GM19043 (cell line): ENCODE measurements around the gene HDHD5.
"Not testable (repeated sequence)": the region's sequence is repeated elsewhere in the genome, so short reads cannot be mapped to it uniquely, and the experiment has no call there.

ENCODE experiments used
- ATAC-seq: cut with Tn5 transposase; IDR thresholded peaks from one replicate; pipeline ENCODE4 v1.9.1; 2021; ENCODE audit warnings: low read depth; ENCODE audit not compliant: unreplicated experiment

HDHD5 gene

DNA sequence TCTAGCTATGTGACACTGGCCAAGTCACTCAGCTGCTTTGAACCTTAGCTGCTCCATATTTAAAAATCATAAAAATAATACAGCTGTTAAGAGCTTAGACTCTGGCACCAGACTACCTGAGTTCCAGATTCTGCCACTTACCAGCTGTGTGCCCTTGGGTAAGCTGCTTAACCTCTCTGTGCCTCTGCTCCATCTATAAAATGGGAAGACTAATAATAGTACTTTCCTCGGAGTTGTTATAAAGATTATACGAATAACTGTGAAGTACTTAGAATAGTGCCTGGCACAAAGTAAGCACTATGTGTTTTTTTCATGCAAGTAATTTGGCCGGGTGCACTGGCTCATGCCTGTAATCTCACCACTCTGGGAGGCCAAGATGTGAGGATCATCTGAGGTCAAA lies 1.4 kb downstream of the HDHD5 start:
- ATAC-seq: no peak

DNA sequence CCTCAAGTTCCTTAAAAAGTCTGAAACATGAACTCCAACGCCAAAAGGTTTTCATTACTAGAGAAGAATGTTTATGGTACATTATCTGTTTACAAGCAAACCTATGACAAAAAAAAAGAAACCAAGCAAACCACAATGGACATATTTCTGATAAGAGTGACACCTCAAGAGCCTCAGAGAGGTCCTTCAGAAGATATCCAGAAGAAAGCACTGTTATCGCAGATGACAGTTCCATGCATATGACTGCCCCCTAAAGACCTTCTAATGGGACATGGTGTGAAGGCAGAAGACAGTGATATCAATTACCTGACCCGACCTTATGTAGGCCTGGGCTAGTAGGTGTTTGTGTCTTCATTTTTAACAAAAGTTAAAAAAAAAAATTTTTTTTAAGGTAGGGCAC lies 3.1 kb downstream of the HDHD5 start:
- ATAC-seq: no peak

DNA sequence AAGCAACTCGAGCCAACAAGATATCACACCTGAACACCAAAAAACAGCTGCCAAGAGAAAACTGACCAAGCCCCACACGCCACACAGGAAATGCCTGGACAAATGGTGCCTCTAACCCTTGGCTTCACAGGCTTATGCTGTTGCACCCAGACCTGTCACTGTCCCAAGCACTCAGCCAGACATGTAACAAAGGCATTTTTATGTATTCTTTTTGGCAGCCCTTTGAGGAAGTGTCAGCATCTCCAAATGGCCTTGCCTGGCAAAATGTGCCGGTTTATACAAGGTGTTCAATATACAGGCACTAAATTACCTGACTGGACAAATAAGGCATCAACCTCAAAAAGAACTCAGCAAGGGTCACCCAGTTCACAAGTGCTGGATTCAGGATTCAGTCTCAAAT lies 6.1 kb downstream of the HDHD5 start:
- ATAC-seq: no peak

DNA sequence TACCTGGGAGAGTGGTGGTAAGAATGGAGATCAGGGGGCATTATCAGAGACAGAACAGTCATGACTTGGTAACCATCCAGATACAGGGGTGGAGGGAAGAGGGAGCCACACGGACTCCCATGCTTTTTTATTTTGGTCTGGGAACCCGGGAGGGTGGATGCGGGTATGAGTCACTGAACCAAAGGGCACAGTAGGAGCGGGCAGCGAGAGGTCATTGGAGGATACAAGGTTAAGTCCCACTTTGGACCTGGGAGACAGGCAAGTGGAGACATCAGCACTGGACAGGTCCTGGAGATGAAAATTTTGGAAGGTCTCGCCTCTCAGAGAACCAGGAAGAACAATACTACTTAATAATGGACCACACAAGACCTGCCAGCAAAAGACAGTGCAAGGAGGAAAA lies 6.7 kb downstream of the HDHD5 start:
- ATAC-seq: no peak

DNA sequence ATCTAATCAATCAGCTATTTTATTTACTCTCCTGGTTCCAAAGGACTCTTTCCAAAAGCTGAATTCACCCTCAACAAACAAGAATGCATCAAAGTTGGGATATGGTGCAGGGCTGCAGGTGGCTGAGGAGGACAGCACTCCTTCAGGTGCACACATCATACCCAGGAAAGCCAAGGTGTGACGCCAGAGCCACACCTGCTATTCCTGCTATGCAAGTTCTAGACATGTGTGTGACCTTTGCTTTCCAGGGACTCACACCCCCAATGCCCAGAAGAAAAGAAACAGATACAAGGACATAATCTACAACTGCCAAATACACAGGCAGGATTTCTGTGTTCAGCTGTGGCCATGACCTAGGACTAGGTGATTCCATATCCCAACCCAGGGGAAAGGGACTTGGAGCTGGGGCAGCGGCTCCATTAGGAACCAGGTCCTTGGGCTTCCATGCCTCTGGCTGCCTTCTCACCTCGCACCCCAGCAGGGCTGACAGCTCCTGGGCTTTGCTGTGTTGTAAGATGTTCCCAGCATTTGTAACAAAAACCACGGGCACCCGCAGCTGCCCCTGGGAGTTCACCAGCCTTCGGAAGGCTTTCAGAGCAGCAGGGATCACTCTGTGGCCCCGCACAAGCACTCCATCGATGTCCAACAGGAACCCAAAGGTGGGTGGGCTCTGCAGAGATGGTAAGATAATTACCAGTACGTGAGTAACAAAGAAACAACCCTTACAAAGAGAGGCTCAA lies 9.8 kb downstream of the HDHD5 start:
- ATAC-seq: no peak

DNA sequence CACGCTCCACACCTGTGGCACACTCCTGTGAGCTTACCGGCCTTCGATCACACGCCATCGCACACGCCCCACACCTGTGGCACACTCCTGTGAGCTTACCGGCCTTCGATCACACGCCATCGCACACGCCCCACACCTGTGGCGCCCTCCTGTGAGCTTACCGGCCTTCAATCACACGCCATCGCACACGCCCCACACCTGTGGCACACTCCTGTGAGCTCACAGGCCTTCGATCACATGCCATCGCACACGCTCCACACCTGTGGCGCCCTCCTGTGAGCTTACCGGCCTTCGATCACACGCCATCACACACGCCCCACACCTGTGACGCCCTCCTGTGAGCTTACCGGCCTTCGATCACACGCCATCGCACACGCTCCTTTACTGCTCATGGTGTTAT lies 11.6 kb downstream of the HDHD5 start:
- not testable (repeated sequence) for ATAC-seq

DNA sequence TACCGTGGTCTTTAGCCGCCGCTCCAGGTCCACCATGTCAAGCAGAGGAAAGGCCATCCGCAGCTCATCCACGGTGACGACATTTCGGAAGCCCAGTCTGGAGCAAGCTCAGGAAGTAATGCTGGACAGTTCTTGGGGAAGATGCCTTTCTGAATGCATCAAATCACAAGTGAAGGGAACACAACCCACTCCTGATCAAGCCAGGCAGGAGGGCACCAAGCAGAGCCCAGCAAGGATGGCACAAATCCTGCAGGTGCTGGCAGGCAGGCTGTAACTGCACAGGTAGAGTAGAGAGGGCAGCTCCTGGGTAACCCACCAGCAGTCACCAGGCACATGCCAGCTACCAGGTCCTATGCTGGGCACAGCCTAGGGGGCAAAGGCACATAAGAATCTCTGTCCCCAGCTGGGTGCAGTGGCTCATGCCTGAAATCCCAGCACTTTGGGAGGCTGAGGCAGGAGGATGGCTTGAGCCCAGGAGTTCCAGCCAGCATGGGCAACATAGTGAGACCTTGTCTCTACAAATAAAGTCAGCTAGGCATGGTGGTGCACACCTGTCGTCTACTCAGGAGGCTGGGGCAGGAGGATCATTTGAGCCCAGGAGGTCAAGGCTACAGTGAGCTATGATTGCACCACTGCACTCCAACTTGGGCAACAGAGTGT lies 13.9 kb downstream of the HDHD5 start:
- no peak for ATAC-seq

DNA sequence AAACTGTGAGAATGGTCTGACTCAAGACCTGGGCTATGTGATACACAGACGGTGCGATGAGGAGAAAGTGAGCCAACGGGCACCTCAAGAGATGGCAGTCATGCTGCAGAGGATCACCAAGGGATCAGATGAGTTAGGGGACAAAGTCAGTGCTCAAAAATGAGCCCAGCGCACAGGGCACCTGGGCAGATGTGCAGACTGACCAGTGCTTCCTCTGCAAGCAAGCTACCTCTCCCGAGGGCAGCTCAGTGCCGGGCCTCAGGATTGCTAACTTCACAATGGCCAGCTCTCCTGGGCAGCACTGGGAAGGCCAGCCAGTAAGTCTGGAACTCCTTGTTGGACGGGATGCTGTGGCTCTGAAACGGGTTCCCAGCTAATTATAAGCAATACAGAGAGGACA lies 15.3 kb downstream of the HDHD5 start:
- no peak for ATAC-seq

DNA sequence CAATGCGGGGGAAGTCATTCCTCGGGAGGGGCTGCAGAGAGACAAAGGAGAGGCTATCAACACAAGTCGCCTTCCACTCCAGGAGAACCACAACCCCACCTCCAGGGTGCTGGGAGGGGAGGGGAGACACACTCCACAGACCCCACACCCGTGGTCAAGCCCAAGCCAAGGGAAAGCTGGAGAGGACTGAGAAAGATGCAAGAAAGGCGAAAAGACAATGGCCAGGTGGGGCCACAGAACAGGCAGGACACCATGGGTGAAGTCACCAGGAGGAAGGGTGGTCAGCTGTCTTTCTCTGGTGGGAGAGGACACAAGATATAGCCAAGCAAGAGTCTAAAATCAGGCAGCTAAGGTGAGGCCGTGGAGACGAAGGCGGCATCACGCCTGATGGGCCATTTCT lies 16.0 kb downstream of the HDHD5 start:
- no peak for ATAC-seq

DNA sequence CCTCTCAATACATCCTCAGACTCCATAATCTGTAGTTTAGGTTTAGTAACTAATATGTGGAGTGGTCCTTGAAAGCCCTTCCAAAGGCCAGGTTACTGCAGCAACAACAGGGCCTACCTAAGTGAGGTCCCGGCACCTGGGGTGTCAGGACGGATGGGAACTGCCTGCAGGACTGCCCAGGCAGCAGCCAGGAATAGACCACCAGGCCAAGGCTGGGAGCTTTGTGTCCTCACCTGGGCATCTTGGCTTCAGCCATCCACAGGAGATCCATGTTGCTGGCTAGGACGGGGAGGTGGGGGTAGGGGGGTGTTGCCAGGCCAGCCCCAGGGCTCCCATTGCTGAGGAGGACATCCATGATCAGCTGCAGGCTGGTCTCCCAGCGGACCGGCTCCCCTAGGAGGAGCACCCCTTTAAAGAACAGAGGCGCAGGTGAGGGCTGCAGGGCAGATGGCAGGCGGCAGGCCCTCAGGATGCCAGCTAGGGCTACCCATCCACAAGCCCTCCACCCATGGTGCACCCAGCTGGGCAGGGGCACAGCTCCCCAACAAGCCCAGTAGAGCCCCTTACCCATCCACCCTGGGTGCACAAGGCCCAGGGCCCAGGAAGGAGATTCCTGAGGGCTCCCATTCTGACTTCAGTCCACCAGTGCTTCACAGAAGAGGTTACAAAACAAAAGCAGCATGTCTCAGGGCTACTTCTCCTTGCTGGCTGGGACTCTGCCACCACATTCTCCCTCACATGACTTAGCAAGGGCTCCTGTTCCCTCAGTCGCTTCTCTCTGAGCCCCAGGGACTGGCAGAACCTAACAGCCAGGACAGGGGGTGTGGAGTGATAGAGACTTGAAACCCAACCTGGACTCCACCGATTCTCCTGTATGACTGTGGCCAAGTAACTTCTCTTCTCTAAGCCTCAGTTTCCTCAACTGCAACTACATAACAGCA lies 18.0 kb downstream of the HDHD5 start:
- ATAC-seq: no peak

DNA sequence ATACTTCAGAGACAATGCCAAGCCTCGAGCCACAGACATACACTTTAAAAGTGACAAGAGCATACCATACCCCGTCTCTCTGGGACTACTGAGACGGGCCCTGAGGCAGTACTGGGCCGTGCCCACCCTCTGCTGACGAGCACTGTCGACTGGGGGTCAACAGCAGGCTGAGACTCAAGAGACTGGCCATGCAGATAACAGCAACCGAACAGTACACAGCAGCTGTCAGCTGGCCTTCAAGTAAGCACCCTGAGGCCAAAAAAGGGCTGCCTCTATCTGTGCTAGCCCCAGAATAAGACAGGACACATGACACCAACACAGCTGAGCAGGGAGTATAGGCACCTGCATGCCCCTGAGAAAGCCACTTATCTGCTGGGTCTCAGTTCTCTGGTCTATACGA lies 19.1 kb downstream of the HDHD5 start:
- no peak for ATAC-seq

DNA sequence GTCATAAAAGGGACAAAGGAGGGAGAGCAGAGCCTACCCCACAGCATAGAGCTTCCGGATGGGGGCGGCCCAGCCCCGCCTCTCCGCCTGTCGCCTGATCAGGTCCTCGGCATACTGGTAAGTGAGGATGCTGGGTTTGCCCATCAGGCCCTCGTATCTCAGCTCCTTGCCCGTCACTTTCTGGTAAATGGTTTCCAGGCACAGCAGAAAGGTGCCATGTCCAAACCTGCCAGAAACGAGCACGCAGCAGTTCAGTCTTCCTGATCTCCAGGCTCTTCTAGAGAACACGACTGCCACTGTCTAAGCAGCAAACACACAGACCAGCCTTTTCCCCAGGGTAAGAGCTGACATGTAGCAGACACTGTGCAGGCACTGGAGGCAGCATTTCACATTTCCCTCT lies 20.6 kb downstream of the HDHD5 start:
- no peak for ATAC-seq

DNA sequence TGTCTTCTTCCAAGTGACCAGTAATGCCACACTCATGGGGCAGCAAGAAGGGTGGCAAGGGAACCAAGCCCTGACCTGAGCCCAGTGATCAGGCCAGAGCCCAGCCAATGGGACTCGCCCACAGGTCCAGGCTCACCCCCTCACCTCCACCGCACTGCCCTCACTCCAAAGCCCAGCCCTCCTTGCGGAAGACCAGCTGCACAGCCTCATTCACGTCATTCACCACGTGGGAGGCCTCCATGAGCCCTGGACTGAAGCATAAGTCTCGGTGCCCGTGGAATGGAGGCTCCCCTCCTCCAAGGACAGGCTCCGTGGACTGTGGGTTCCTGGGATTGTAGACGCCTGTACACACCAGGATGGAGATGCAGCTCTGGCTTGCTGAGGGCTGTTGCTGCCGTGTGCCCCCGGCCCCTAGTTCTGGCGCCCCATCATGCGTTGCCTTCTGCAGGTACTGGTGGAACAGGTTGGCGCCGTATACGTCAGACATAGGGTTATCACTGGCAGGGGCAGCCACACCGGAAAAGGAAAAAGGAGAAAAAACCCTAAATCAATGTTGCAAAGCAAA lies 21.1 kb downstream of the HDHD5 start:
- ATAC-seq: no peak

DNA sequence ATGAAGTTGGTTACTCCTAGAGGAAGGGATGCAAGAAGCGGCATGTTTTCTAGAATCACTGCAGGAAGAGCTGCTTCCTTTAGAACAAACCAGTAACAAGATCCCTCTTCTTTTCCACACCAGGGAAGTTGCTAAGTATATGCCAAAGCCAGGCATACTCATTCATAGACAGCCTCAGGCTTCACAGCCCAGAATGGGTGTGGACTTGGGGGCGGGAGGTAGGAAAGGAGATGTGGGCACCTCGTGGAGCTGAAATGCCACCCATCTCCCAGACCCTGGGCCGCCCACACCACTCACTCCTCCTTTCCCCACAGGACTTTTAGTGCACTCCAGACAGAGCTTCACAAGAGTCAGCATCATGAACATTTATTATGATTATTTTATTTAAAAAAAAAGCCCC lies 21.9 kb downstream of the HDHD5 start:
- ATAC-seq: no peak

DNA sequence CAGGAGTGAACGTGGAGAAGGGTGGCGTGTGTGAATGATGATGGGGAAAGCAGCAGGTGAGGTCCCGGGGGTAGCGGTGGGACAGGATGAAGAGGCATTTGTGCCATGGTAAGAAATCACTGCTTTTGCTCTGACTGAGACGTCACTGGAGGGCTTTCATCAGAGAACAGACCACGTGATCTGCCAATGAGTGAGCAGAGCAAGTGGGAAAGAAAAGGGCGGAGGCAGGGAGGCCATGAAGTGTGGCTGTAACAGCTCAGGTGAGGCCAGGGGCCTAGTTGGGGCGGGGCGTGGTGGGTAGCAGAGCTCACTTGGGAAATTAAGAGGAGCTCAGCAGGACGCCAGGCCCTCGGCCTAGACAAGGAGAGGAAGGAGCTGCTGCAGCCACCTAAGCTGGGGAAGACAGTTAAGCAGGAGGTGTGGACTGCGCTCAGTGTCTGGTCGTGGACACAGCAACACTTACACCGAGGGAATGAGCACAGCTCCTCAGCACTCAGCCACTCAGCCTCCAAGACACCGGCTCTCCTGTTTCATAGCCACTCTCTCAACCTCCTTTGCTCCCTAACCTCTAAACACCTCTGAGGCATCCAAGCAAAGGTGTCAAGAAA lies 23.8 kb downstream of the HDHD5 start:
- ATAC-seq: no peak

DNA sequence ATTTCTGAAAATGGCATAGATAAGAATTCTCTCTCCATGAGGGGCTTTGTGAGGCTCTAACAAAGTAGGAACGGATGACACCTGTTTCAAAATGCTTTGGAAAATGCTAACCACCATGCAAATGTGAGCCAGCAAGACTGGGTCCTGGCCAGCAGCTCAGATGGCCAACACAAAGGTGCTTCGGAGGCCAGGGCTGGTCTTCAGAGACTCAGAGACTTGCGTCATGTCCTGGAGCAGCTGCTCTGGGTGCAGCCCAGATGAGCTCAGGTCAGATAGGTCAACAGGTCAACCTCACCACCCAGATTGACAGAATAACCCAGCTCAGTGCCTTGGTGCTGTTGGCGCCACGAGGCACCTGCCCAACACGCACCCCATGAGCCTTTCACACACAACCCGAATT lies 25.9 kb downstream of the HDHD5 start:
- ATAC-seq: no peak

DNA sequence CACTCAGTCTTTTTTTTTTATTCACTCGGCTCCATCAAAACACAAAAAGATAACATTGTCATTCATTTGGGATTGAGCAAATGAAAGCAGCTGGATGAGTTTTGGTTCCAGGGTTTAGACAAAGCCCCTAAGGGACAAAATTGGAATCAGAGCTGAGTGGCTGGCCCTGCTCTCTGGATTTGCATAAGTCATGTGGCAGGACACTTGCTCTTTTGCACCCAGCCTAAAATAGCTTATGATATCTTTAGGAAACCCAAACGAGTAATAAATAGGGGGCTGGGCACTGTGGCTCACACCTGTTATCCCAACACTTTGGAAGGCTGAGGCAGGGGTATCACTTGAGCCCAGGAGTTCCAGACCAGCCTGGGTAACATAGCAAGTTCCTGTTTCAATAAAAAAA lies 27.0 kb downstream of the HDHD5 start:
- ATAC-seq: no peak

DNA sequence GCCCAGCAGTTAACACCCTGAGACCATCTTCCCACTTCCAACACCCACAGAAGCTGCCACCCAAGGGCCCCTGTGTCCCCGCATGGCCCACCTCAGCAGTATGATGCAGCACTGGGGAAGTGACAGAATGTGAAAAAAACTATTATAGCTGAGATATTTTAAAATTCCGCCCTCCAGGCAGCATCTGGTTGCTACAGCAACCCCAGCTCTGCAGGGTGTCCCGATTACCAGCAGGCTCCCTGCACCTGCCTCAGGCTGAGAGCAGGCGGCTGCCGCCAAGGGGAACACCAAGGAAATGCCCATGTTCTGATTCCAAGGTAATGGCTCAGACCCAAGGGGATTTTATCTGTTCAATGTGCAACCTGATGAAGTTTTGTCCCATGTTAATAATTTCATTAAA lies 27.4 kb downstream of the HDHD5 start:
- no peak for ATAC-seq

DNA sequence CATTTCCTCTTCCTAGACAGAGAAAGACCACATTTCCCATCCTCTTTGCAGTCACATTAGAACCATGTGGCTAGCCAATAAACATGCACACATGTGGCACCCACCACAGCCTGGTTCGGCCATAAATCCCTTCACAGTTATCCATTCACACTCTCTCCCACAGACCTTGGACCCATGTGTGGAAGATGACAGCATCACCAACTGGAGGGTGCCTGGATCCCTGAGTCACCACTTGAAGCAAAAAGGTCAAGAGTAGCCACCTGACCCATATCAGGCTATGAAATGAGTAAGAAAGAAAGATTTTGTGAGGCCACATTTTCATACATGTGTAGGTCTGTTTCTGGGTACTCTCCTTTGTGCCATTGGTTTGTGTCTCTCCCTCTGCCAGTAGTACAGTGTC lies 28.9 kb downstream of the HDHD5 start:
- no peak for ATAC-seq
